MM.1S (cell line): ENCODE measurements around the gene ANO3.

Source experiments
- DNase-seq: peaks from one replicate; pipeline ENCODE4 v3.0.0-alpha.2; 2015
- H2AFZ ChIP-seq: fragments of 300-600 bp; sonication (generic); 2 replicates; pipeline ENCODE4 v1.6.0; 2016; ENCODE audit warnings: antibody characterized with exemption, low read length
- H3F3A ChIP-seq: fragments of 300-600 bp; sonication (generic); 2 replicates; pipeline ENCODE4 v1.6.1; 2016; ENCODE audit warnings: mild to moderate bottlenecking, antibody characterized with exemption, low read length, moderate library complexity, mixed read lengths; ENCODE audit not compliant: insufficient read depth
- H3K27ac ChIP-seq: fragments of 300-600 bp; sonication (generic); 2 replicates; pipeline ENCODE4 v1.5.1; 2016; ENCODE audit warnings: mild to moderate bottlenecking, low read length
- H3K27me3 ChIP-seq: fragments of 300-600 bp; sonication (generic); replicated peaks from 2 replicates; pipeline ENCODE4 v1.6.0; 2016; ENCODE audit warnings: low read length; ENCODE audit not compliant: insufficient read depth
- H3K36me3 ChIP-seq: fragments of 300-600 bp; sonication (generic); replicated peaks from 2 replicates; pipeline ENCODE4 v1.6.1; 2016; ENCODE audit warnings: mild to moderate bottlenecking, low read length, mixed read lengths; ENCODE audit not compliant: insufficient read depth
- H3K4me1 ChIP-seq: fragments of 300-600 bp; sonication (generic); 2 replicates; pipeline ENCODE4 v1.6.1; 2016; ENCODE audit warnings: low read length, mixed read lengths
- H3K4me2 ChIP-seq: fragments of 300-600 bp; sonication (generic); 2 replicates; pipeline ENCODE4 v1.6.0; 2016; ENCODE audit warnings: low read depth, low read length
- H3K4me3 ChIP-seq: fragments of 300-600 bp; sonication (generic); 2 replicates; pipeline ENCODE4 v1.5.1; 2016; ENCODE audit warnings: low read length, mixed read lengths
- H3K79me2 ChIP-seq: fragments of 300-600 bp; sonication (generic); 2 replicates; pipeline ENCODE4 v1.6.1; 2016; ENCODE audit warnings: mixed run types, low read length, mixed read lengths
- H3K9ac ChIP-seq: fragments of 300-600 bp; sonication (generic); 2 replicates; pipeline ENCODE4 v1.6.1; 2016; ENCODE audit warnings: low read length, mixed read lengths
- H3K9me2 ChIP-seq: fragments of 300-600 bp; sonication (generic); replicated peaks from 2 replicates; pipeline ENCODE4 v1.6.1; 2016; ENCODE audit warnings: mild to moderate bottlenecking, low read length, mixed read lengths; ENCODE audit not compliant: insufficient read depth
- H3K9me3 ChIP-seq: fragments of 300-600 bp; sonication (generic); replicated peaks from 2 replicates; pipeline ENCODE4 v1.6.1; 2016; ENCODE audit warnings: mild to moderate bottlenecking, low read length, mixed read lengths; ENCODE audit not compliant: insufficient read depth
- H4K20me1 ChIP-seq: fragments of 300-600 bp; sonication (generic); 2 replicates; pipeline ENCODE4 v1.6.1; 2016; ENCODE audit warnings: mild to moderate bottlenecking, low read length, moderate library complexity, mixed read lengths; ENCODE audit not compliant: insufficient read depth
- CTCF ChIP-seq: fragments of 300-600 bp; sonication (generic); IDR thresholded peaks from 2 replicates; pipeline ENCODE4 v1.5.1; 2016; ENCODE audit warnings: antibody characterized with exemption, low read length, mixed read lengths
- EZH2 ChIP-seq: fragments of 300-600 bp; sonication (generic); optimal IDR thresholded peaks from 2 replicates; pipeline ENCODE3; 2017; ENCODE audit warnings: low read depth, mild to moderate bottlenecking, antibody characterized with exemption, low read length, mixed read lengths
- EZH2phosphoT487 ChIP-seq: fragments of 300-600 bp; sonication (generic); IDR thresholded peaks from 2 replicates; pipeline ENCODE4 v1.6.1; 2018; ENCODE audit warnings: antibody characterized with exemption, low read length

The ANO3 gene

GRCh38 chr11:26556582-26556981 lies 224.7 kb downstream of the ANO3 start:
- Histone ChIP-seq H3K4me1 (no peaks in the 10 kb centered on the region), H2AFZ (no peak overlapping the region), H4K20me1 (no peaks in the 10 kb centered on the region), H3K4me3 (no peak overlapping the region), H3K9me2 (no peaks in the 10 kb centered on the region), H3K4me2 (no peak overlapping the region), H3K27me3 (no peaks in the 10 kb centered on the region), H3K36me3 (no peaks in the 10 kb centered on the region), H3K9ac (no peak overlapping the region), H3K9me3 (no peaks in the 10 kb centered on the region), H3K79me2 (no peaks in the 10 kb centered on the region), H3F3A (no peaks in the 10 kb centered on the region), H3K27ac (no peak overlapping the region)
- no peak for TF ChIP-seq CTCF
- no peak for TF ChIP-seq EZH2phosphoT487
- no peak for TF ChIP-seq EZH2
- no peak for DNase-seq

GRCh38 chr11:26557666-26558065 lies 225.7 kb downstream of the ANO3 start:
- H3K27ac ChIP-seq, result no peak overlapping the region
- no peak overlapping the region for H2AFZ ChIP-seq
- no peaks in the 10 kb centered on the region for H3K79me2 ChIP-seq
- H3K4me2 ChIP-seq, result no peak overlapping the region
- H4K20me1 ChIP-seq, result no peaks in the 10 kb centered on the region
- H3F3A ChIP-seq, result no peaks in the 10 kb centered on the region
- no peak overlapping the region for H3K9ac ChIP-seq
- DNase-seq, result no peak
- no peaks in the 10 kb centered on the region for H3K27me3 ChIP-seq
- no peaks in the 10 kb centered on the region for H3K36me3 ChIP-seq
- no peaks in the 10 kb centered on the region for H3K4me1 ChIP-seq
- no peak overlapping the region for H3K4me3 ChIP-seq
- H3K9me2 ChIP-seq, result no peaks in the 10 kb centered on the region
- 0 out of 2 replicates have a peak, but pooled peaks cover 1% of the 10 kb centered on the region for H3K9me3 ChIP-seq
- TF ChIP-seq CTCF, result no peak
- no peak for TF ChIP-seq EZH2
- no peak for TF ChIP-seq EZH2phosphoT487

GRCh38 chr11:26558190-26558589 lies 226.3 kb downstream of the ANO3 start:
- Histone ChIP-seq H3K27me3 (no peaks in the 10 kb centered on the region), H3K4me3 (no peak overlapping the region), H3K36me3 (no peaks in the 10 kb centered on the region), H3K9me2 (no peaks in the 10 kb centered on the region), H3K9ac (no peak overlapping the region), H3K79me2 (no peaks in the 10 kb centered on the region), H2AFZ (no peak overlapping the region), H4K20me1 (no peaks in the 10 kb centered on the region), H3K27ac (no peak overlapping the region), H3K4me2 (no peak overlapping the region), H3K9me3 (0 out of 2 replicates have a peak, but pooled peaks cover 2% of the 10 kb centered on the region), H3F3A (no peaks in the 10 kb centered on the region), H3K4me1 (no peaks in the 10 kb centered on the region)
- no peak for TF ChIP-seq EZH2phosphoT487
- TF ChIP-seq CTCF, result no peak
- TF ChIP-seq EZH2, result no peak
- DNase-seq, result no peak
